Measurements from ENCODE around the gene SPATA19. TPM values are rescaled to one million over a fixed set of nuclear protein-coding genes. Genes with fewer than 3 reads are reported as not detected.

Gene SPATA19
- total and polyA plus RNA-seq, 4 experiments from 2014 or later = not detected

- no peaks in the 10 kb centered on the region for H3K36me3 Mint-ChIP-seq
- no peak overlapping the region for H3K27ac Mint-ChIP-seq
- peaks cover 0 to 1% (median 0%) of the 10 kb centered on the region in 8 donors for H3K9me3 Mint-ChIP-seq
- DNase-seq = no peak
- Histone ChIP-seq H3K27me3 (ENCODE audit: insufficient read depth, low read length) (no peaks in the 10 kb centered on the region), H3K9me3 (ENCODE audit: control insufficient read depth in 1 of 2, low read length in 2 of 2) (no peaks in the 10 kb centered on the region), H3K4me3 (ENCODE audit: low read length in 2 of 2) (no peak overlapping the region), H3K4me1 (ENCODE audit: insufficient read depth, low read length) (no peaks in the 10 kb centered on the region), H3K27ac (ENCODE audit: low read depth, low read length) (no peak overlapping the region), H3K36me3 (ENCODE audit: insufficient read depth, low read length) (no peaks in the 10 kb centered on the region)
- H3K4me3 Mint-ChIP-seq = no peak overlapping the region
- ChIA-PET POLR2A (ENCODE audit: partially characterized antibody) (no interaction called here), CTCF (ENCODE audit: partially characterized antibody) (no interaction called here)
- intact Hi-C loops (cut with micrococcal nuclease) = no loop called here
- H3K4me1 Mint-ChIP-seq = peaks cover 0 to 11% (median 5%) of the 10 kb centered on the region in 4 donors
- peaks cover 13 to 15% of the 10 kb centered on the region in 2 donors for H3K27me3 Mint-ChIP-seq
These were observed 14.1 kb downstream of the SPATA19 start for GRCh38 chr11:133830931-133831907.

GRCh38 chr11:133829566-133829965, 15.7 kb downstream of the SPATA19 start:
- POLR2A ChIA-PET (ENCODE audit: partially characterized antibody) = no interaction called here
- no peak overlapping the region for H3K27ac Mint-ChIP-seq
- H3K9me3 ChIP-seq (ENCODE audit: control insufficient read depth in 1 of 2, low read length in 2 of 2) = no peaks in the 10 kb centered on the region
- CTCF ChIA-PET (ENCODE audit: partially characterized antibody) = no interaction called here
- no peak overlapping the region for H3K4me3 Mint-ChIP-seq
- H3K27me3 Mint-ChIP-seq = peaks cover 10 to 13% of the 10 kb centered on the region in 2 donors
- no peak overlapping the region for H3K4me3 ChIP-seq (ENCODE audit: low read length in 2 of 2)
- intact Hi-C loops (cut with micrococcal nuclease) = no loop called here
- H3K4me1 ChIP-seq (ENCODE audit: insufficient read depth, low read length) = no peaks in the 10 kb centered on the region
- H3K27ac ChIP-seq (ENCODE audit: low read depth, low read length) = no peak overlapping the region
- no peaks in the 10 kb centered on the region for H3K4me1 Mint-ChIP-seq
- H3K36me3 ChIP-seq (ENCODE audit: insufficient read depth, low read length) = no peaks in the 10 kb centered on the region
- DNase-seq = no peak
- peaks cover 0 to 1% (median 0%) of the 10 kb centered on the region in 8 donors for H3K9me3 Mint-ChIP-seq
- no peaks in the 10 kb centered on the region for H3K27me3 ChIP-seq (ENCODE audit: insufficient read depth, low read length)
- H3K36me3 Mint-ChIP-seq = no peaks in the 10 kb centered on the region

- H3K36me3 Mint-ChIP-seq = no peaks in the 10 kb centered on the region
- Histone ChIP-seq H3K4me1 (ENCODE audit: insufficient read depth, low read length) (no peaks in the 10 kb centered on the region), H3K4me3 (ENCODE audit: low read length in 2 of 2) (no peak overlapping the region), H3K36me3 (ENCODE audit: insufficient read depth, low read length) (no peaks in the 10 kb centered on the region), H3K27me3 (ENCODE audit: insufficient read depth, low read length) (no peaks in the 10 kb centered on the region), H3K27ac (ENCODE audit: low read depth, low read length) (no peak overlapping the region), H3K9me3 (ENCODE audit: control insufficient read depth in 1 of 2, low read length in 2 of 2) (no peaks in the 10 kb centered on the region)
- H3K4me1 Mint-ChIP-seq = no peaks in the 10 kb centered on the region
- intact Hi-C loops (cut with micrococcal nuclease) = no loop called here
- ChIA-PET POLR2A (ENCODE audit: partially characterized antibody) (no interaction called here), CTCF (ENCODE audit: partially characterized antibody) (no interaction called here)
- H3K4me3 Mint-ChIP-seq = no peak overlapping the region
- peaks cover 10 to 13% of the 10 kb centered on the region in 2 donors for H3K27me3 Mint-ChIP-seq
- H3K27ac Mint-ChIP-seq = no peak overlapping the region
- no peaks in the 10 kb centered on the region for H3K9me3 Mint-ChIP-seq
- DNase-seq = no peak
These were observed 16.4 kb downstream of the SPATA19 start for GRCh38 chr11:133828871-133829270.

GRCh38 chr11:133827556-133827955, 17.8 kb downstream of the SPATA19 start:
- Mint-ChIP-seq H3K4me1 (no peaks in the 10 kb centered on the region), H3K27ac (no peak overlapping the region)
- no peak overlapping the region for H3K4me3 ChIP-seq (ENCODE audit: low read length in 2 of 2)

GRCh38 chr11:133826866-133827265, 18.4 kb downstream of the SPATA19 start:
- intact Hi-C loops (cut with micrococcal nuclease) = no loop called here
- no peaks in the 10 kb centered on the region for H3K27me3 ChIP-seq (ENCODE audit: insufficient read depth, low read length)
- ChIA-PET CTCF (ENCODE audit: partially characterized antibody) (interaction anchor here (1.2 kb wide), 1 partner anchor 10 kb away, joined by 3 read pairs; no protein-coding TSS in a partner anchor), POLR2A (ENCODE audit: partially characterized antibody) (no interaction called here)
- no peak overlapping the region for H3K4me3 ChIP-seq (ENCODE audit: low read length in 2 of 2)
- Mint-ChIP-seq H3K9me3 (peaks cover 0 to 2% (median 0%) of the 10 kb centered on the region in 8 donors), H3K4me1 (no peaks in the 10 kb centered on the region), H3K27ac (no peak overlapping the region), H3K4me3 (no peak overlapping the region), H3K36me3 (no peaks in the 10 kb centered on the region), H3K27me3 (peaks cover 12 to 13% of the 10 kb centered on the region in 2 donors)
- H3K9me3 ChIP-seq (ENCODE audit: control insufficient read depth in 1 of 2, low read length in 2 of 2) = no peaks in the 10 kb centered on the region
- H3K27ac ChIP-seq (ENCODE audit: low read depth, low read length) = no peak overlapping the region
- no peaks in the 10 kb centered on the region for H3K36me3 ChIP-seq (ENCODE audit: insufficient read depth, low read length)
- no peaks in the 10 kb centered on the region for H3K4me1 ChIP-seq (ENCODE audit: insufficient read depth, low read length)
- DNase-seq = no peak

More at GRCh38 chr11:133827556-133827955, 17.8 kb downstream of the SPATA19 start:
- no peaks in the 10 kb centered on the region for H3K36me3 ChIP-seq (ENCODE audit: insufficient read depth, low read length)
- Mint-ChIP-seq H3K4me3 (no peak overlapping the region), H3K36me3 (no peaks in the 10 kb centered on the region), H3K9me3 (peaks cover 0 to 2% (median 0%) of the 10 kb centered on the region in 8 donors), H3K27me3 (peaks cover 10 to 13% of the 10 kb centered on the region in 2 donors)
- POLR2A ChIA-PET (ENCODE audit: partially characterized antibody) = no interaction called here
- CTCF ChIA-PET (ENCODE audit: partially characterized antibody) = interaction anchor here (1.2 kb wide), 1 partner anchor 9 kb away, joined by 3 read pairs; no protein-coding TSS in a partner anchor
- no peaks in the 10 kb centered on the region for H3K4me1 ChIP-seq (ENCODE audit: insufficient read depth, low read length)
- no peak for DNase-seq
- H3K9me3 ChIP-seq (ENCODE audit: control insufficient read depth in 1 of 2, low read length in 2 of 2) = no peaks in the 10 kb centered on the region
- H3K27ac ChIP-seq (ENCODE audit: low read depth, low read length) = no peak overlapping the region
- intact Hi-C loops (cut with micrococcal nuclease) = no loop called here
- H3K27me3 ChIP-seq (ENCODE audit: insufficient read depth, low read length) = no peaks in the 10 kb centered on the region

- no peak overlapping the region for H3K27ac ChIP-seq (ENCODE audit: low read depth, low read length)
- H3K9me3 Mint-ChIP-seq = peaks cover 0 to 2% (median 0%) of the 10 kb centered on the region in 8 donors
- ChIA-PET POLR2A (ENCODE audit: partially characterized antibody) (no interaction called here), CTCF (ENCODE audit: partially characterized antibody) (interaction anchor here (1.2 kb wide), 1 partner anchor 10 kb away, joined by 4 read pairs; no protein-coding TSS in a partner anchor)
- no peak overlapping the region for H3K4me3 ChIP-seq (ENCODE audit: low read length in 2 of 2)
- intact Hi-C loops (cut with micrococcal nuclease) = no loop called here
- DNase-seq = no peak
- H3K27me3 ChIP-seq (ENCODE audit: insufficient read depth, low read length) = no peaks in the 10 kb centered on the region
- no peaks in the 10 kb centered on the region for H3K4me1 ChIP-seq (ENCODE audit: insufficient read depth, low read length)
- peaks cover 10 to 13% of the 10 kb centered on the region in 2 donors for H3K27me3 Mint-ChIP-seq
- H3K4me3 Mint-ChIP-seq = no peak overlapping the region
- no peaks in the 10 kb centered on the region for H3K9me3 ChIP-seq (ENCODE audit: control insufficient read depth in 1 of 2, low read length in 2 of 2)
- H3K4me1 Mint-ChIP-seq = no peaks in the 10 kb centered on the region
- no peaks in the 10 kb centered on the region for H3K36me3 Mint-ChIP-seq
- H3K27ac Mint-ChIP-seq = no peak overlapping the region
- H3K36me3 ChIP-seq (ENCODE audit: insufficient read depth, low read length) = no peaks in the 10 kb centered on the region
These were observed 19.6 kb downstream of the SPATA19 start for GRCh38 chr11:133825666-133826065.

GRCh38 chr11:133825156-133825555, 20.2 kb downstream of the SPATA19 start:
- H3K4me1 ChIP-seq (ENCODE audit: insufficient read depth, low read length) = no peaks in the 10 kb centered on the region
- H3K27ac ChIP-seq (ENCODE audit: low read depth, low read length) = no peak overlapping the region
- no peak overlapping the region for H3K27ac Mint-ChIP-seq
- no peak overlapping the region for H3K4me3 Mint-ChIP-seq
- H3K27me3 ChIP-seq (ENCODE audit: insufficient read depth, low read length) = no peaks in the 10 kb centered on the region
- H3K36me3 Mint-ChIP-seq = no peaks in the 10 kb centered on the region
- no peaks in the 10 kb centered on the region for H3K36me3 ChIP-seq (ENCODE audit: insufficient read depth, low read length)
- ChIA-PET CTCF (ENCODE audit: partially characterized antibody) (interaction anchor here (1.2 kb wide), 1 partner anchor 10 kb away, joined by 4 read pairs; no protein-coding TSS in a partner anchor), POLR2A (ENCODE audit: partially characterized antibody) (no interaction called here)
- DNase-seq = no peak
- H3K4me3 ChIP-seq (ENCODE audit: low read length in 2 of 2) = no peak overlapping the region
- peaks cover 11 to 12% of the 10 kb centered on the region in 2 donors for H3K27me3 Mint-ChIP-seq
- peaks cover 0 to 2% (median 0%) of the 10 kb centered on the region in 8 donors for H3K9me3 Mint-ChIP-seq
- no peaks in the 10 kb centered on the region for H3K9me3 ChIP-seq (ENCODE audit: control insufficient read depth in 1 of 2, low read length in 2 of 2)
- intact Hi-C loops (cut with micrococcal nuclease) = no loop called here
- H3K4me1 Mint-ChIP-seq = no peaks in the 10 kb centered on the region

All from CD4-positive, alpha-beta memory T cell (primary cell).